Loucy (cell line): ENCODE results near the gene IL1RAPL2.

ENCODE experiments used
- H2AFZ ChIP-seq: fragments of 200-600 bp; sonication (generic); 2 replicates; pipeline ENCODE4 v1.6.0; 2016; ENCODE audit warnings: antibody characterized with exemption, mild to moderate bottlenecking, low read length, moderate library complexity
- H3F3A ChIP-seq: fragments of 200-600 bp; 2 replicates; pipeline ENCODE4 v1.6.0; 2016; ENCODE audit warnings: antibody characterized with exemption, low read depth, mild to moderate bottlenecking
- H3K27me3 ChIP-seq: fragments of 200-600 bp; sonication (generic); 2 replicates; pipeline ENCODE4 v1.6.1; 2014; ENCODE audit warnings: low read length, mild to moderate bottlenecking; ENCODE audit not compliant: insufficient read depth, poor library complexity, severe bottlenecking
- H3K36me3 ChIP-seq: fragments of 200-600 bp; sonication (generic); 2 replicates; pipeline ENCODE4 v1.6.1; 2016; ENCODE audit warnings: low read length; ENCODE audit not compliant: insufficient read depth
- H3K4me1 ChIP-seq: fragments of 200-600 bp; sonication (generic); 2 replicates; pipeline ENCODE4 v1.5.1; 2014; ENCODE audit warnings: low read length, mild to moderate bottlenecking; ENCODE audit not compliant: insufficient read depth, poor library complexity, severe bottlenecking
- H3K4me2 ChIP-seq: fragments of 200-600 bp; sonication (generic); 2 replicates; pipeline ENCODE4 v1.6.0; 2014; ENCODE audit warnings: antibody characterized with exemption, low read length, low read depth, mild to moderate bottlenecking; ENCODE audit not compliant: poor library complexity, severe bottlenecking
- H3K4me3 ChIP-seq: fragments of 200-600 bp; sonication (generic); 2 replicates; pipeline ENCODE4 v1.5.1; 2014; ENCODE audit warnings: low read length, mild to moderate bottlenecking, mixed read lengths; ENCODE audit not compliant: poor library complexity, severe bottlenecking
- H3K79me2 ChIP-seq: fragments of 200-600 bp; sonication (generic); 2 replicates; pipeline ENCODE4 v1.6.1; 2014; ENCODE audit warnings: low read length; ENCODE audit not compliant: insufficient read depth
- H3K9ac ChIP-seq: fragments of 200-600 bp; sonication (generic); 2 replicates; pipeline ENCODE4 v1.6.0; 2014; ENCODE audit warnings: mild to moderate bottlenecking, low read depth, low read length, moderate library complexity; ENCODE audit not compliant: poor library complexity, severe bottlenecking
- H3K9me2 ChIP-seq: fragments of 200-600 bp; sonication (generic); replicated peaks from 2 replicates; pipeline ENCODE4 v1.6.1; 2016; ENCODE audit warnings: low read depth, low read length, mixed read lengths
- H3K9me3 ChIP-seq: fragments of 200-600 bp; sonication (generic); 2 replicates; pipeline ENCODE4 v1.6.1; 2014; ENCODE audit warnings: mild to moderate bottlenecking, antibody characterized with exemption, low read length, low read depth; ENCODE audit not compliant: insufficient read depth
- H4K20me1 ChIP-seq: fragments of 200-600 bp; sonication (generic); 2 replicates; pipeline ENCODE4 v1.6.0; 2014; ENCODE audit warnings: antibody characterized with exemption, low read length, mild to moderate bottlenecking; ENCODE audit not compliant: insufficient read depth, poor library complexity, severe bottlenecking
- EZH2phosphoT487 ChIP-seq: fragments of 200-600 bp; IDR thresholded peaks from 2 replicates; pipeline ENCODE4 v1.6.1; 2018; ENCODE audit warnings: antibody characterized with exemption, mild to moderate bottlenecking, moderate library complexity, borderline replicate concordance
- TF ChIP-seq, protein P1 (sequence below): fragments of 200-600 bp; sonication (generic); conservative IDR thresholded peaks from 2 replicates; pipeline ENCODE4 v1.5.1; 2014; ENCODE audit warnings: mild to moderate bottlenecking, antibody characterized with exemption, low read length

IL1RAPL2 gene

GRCh38 chrX:105745863-105746262 is 1179.9 kb downstream of the IL1RAPL2 start:
- Histone ChIP-seq H3K4me3 (no peak overlapping the region), H3K79me2 (no peaks in the 10 kb centered on the region), H2AFZ (no peak overlapping the region), H4K20me1 (no peaks in the 10 kb centered on the region), H3K9me2 (no peaks in the 10 kb centered on the region), H3K9me3 (no peaks in the 10 kb centered on the region), H3K27me3 (no peaks in the 10 kb centered on the region), H3K36me3 (no peaks in the 10 kb centered on the region), H3K4me1 (no peaks in the 10 kb centered on the region), H3F3A (no peaks in the 10 kb centered on the region), H3K9ac (no peak overlapping the region), H3K4me2 (no peak overlapping the region)
- TF ChIP-seq, protein P1, sequence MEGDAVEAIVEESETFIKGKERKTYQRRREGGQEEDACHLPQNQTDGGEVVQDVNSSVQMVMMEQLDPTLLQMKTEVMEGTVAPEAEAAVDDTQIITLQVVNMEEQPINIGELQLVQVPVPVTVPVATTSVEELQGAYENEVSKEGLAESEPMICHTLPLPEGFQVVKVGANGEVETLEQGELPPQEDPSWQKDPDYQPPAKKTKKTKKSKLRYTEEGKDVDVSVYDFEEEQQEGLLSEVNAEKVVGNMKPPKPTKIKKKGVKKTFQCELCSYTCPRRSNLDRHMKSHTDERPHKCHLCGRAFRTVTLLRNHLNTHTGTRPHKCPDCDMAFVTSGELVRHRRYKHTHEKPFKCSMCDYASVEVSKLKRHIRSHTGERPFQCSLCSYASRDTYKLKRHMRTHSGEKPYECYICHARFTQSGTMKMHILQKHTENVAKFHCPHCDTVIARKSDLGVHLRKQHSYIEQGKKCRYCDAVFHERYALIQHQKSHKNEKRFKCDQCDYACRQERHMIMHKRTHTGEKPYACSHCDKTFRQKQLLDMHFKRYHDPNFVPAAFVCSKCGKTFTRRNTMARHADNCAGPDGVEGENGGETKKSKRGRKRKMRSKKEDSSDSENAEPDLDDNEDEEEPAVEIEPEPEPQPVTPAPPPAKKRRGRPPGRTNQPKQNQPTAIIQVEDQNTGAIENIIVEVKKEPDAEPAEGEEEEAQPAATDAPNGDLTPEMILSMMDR: no peak
- TF ChIP-seq EZH2phosphoT487: no peak

DNA sequence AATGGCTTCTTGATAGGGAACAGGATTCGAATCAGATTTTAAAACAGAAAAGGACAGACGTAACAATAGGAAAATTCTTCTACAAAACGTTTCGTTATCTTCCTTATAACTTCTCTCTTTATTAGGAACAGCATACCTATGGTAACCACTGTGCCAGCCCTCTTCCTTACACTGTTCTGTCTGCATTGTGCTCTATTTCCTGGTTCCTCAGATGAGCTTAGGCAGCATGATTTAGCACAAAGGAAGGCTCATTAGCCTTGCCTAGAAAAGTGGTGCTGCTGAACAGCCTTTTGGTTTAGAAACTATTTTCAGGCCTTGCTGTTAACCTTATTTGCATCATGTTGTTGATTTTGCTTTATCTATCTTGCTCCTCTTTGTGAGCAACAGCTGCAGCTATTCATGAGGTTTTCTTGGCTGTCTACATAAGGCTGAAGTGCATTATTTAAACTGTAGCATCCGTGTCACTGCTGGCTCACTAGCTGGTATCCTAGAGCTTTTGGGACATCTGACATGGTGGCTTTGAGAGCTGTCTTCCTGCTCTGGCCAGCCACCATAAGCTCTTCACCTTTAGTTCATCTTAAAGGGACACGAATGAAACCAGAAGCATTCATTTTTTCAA is 1186.4 kb downstream of the IL1RAPL2 start:
- Histone ChIP-seq H2AFZ (no peak overlapping the region), H3K9me3 (no peaks in the 10 kb centered on the region), H3K4me2 (no peak overlapping the region), H3K4me3 (no peak overlapping the region), H3K27me3 (no peaks in the 10 kb centered on the region), H3K9ac (no peak overlapping the region), H3K4me1 (no peaks in the 10 kb centered on the region), H4K20me1 (no peaks in the 10 kb centered on the region), H3K36me3 (no peaks in the 10 kb centered on the region), H3F3A (no peaks in the 10 kb centered on the region), H3K79me2 (no peaks in the 10 kb centered on the region), H3K9me2 (no peaks in the 10 kb centered on the region)
- no peak for TF ChIP-seq EZH2phosphoT487
- TF ChIP-seq, protein P1: no peak

- TF ChIP-seq EZH2phosphoT487: no peak
- TF ChIP-seq, protein P1: no peak
- Histone ChIP-seq H4K20me1 (no peaks in the 10 kb centered on the region), H3K27me3 (no peaks in the 10 kb centered on the region)
Observed at GRCh38 chrX:105753411-105753810, 1187.4 kb downstream of the IL1RAPL2 start.

More at GRCh38 chrX:105753411-105753810, 1187.4 kb downstream of the IL1RAPL2 start:
- Histone ChIP-seq H3K4me1 (no peaks in the 10 kb centered on the region), H2AFZ (no peak overlapping the region), H3K36me3 (no peaks in the 10 kb centered on the region), H3K4me3 (no peak overlapping the region), H3K4me2 (no peak overlapping the region), H3F3A (no peaks in the 10 kb centered on the region), H3K9me3 (no peaks in the 10 kb centered on the region), H3K79me2 (no peaks in the 10 kb centered on the region), H3K9ac (no peak overlapping the region), H3K9me2 (no peaks in the 10 kb centered on the region)
